ENCODE results near the gene PRKCH. TPM values are rescaled to one million over a fixed set of nuclear protein-coding genes. Genes with fewer than 3 reads are reported as not detected.

Gene PRKCH
- polyA plus RNA-seq, 2 of the 4 experiments (the other 2 are of a cell fraction): 10.0 to 10.2 TPM

GRCh38 chr14:61516118-61516743 is 194.9 kb downstream of the PRKCH start (continued):
- no peak for TF ChIP-seq HEYL (CRISPR knock-in tag; IDR thresholded peaks at IDR 0.05)
- TF ChIP-seq CHD2 (IDR thresholded peaks at IDR 0.05; ENCODE audit: low read length, partially characterized antibody): no peak
- TF ChIP-seq RARB (CRISPR knock-in tag; IDR thresholded peaks at IDR 0.05): no peak
- TF ChIP-seq HDAC2 (IDR thresholded peaks at IDR 0.05): no peak

- WGBS (ENCODE audit: missing lambda C conversion rate): 85% methylated on average over 9 of the region's 9 CpGs
- no peak overlapping the region for H3K4me2 ChIP-seq
- no peak for DNase-seq (ENCODE audit: low read depth in 1 of 2, low spot score in 1 of 2)
- peak in 1 of 2 experiments; percentile 27; a peak in 3 of 6 replicates for ATAC-seq
- H3K4me1 ChIP-seq: peaks cover 66% of the 10 kb centered on the region
- H3K4me3 ChIP-seq: no peak overlapping the region
- CTCF ChIA-PET: interaction anchor here (1.2 kb wide), 1 partner anchor 26 kb away, joined by 3 read pairs; no protein-coding TSS in a partner anchor
- no peaks in the 10 kb centered on the region for H3K9me3 ChIP-seq
- POLR2A ChIA-PET: no interaction called here
- FAIRE-seq: no peak
- peak overlapping the region; percentile 43 to 81; a peak in 5 of 6 replicates for H3K27ac ChIP-seq
- TF ChIP-seq ATOH8 (CRISPR knock-in tag; IDR thresholded peaks at IDR 0.05; ENCODE audit: low read depth): no peak
- TF ChIP-seq MYC (IDR thresholded peaks at IDR 0.05; ENCODE audit: borderline replicate concordance, low read length): no peak
- TF ChIP-seq E2F6 (IDR thresholded peaks at IDR 0.05; ENCODE audit: borderline replicate concordance, low read depth): no peak
- no peak for TF ChIP-seq KDM1A (IDR thresholded peaks at IDR 0.05; ENCODE audit: low read depth)
- no peak for TF ChIP-seq TFCP2L1 (CRISPR knock-in tag; IDR thresholded peaks at IDR 0.05)
- TF ChIP-seq PHF8 (IDR thresholded peaks at IDR 0.05; ENCODE audit: borderline replicate concordance, low read depth): no peak
- no peak for TF ChIP-seq EHF (CRISPR knock-in tag; IDR thresholded peaks at IDR 0.05)
- no peak for TF ChIP-seq KDM5A (IDR thresholded peaks at IDR 0.05)
- TF ChIP-seq NFE2L2 (conservative IDR thresholded peaks at IDR 0.05; ENCODE audit: low read length): no peak
- no peak for TF ChIP-seq FOSL2 (IDR thresholded peaks at IDR 0.05)
- no peak for TF ChIP-seq FOSL2 (CRISPR knock-in tag; IDR thresholded peaks at IDR 0.05)
Observed at GRCh38 chr14:61516964-61517653, 195.7 kb downstream of the PRKCH start.

- H3K27ac ChIP-seq: peak overlapping the region; percentile 43 to 81
- TF ChIP-seq MAX (IDR thresholded peaks at IDR 0.05) (no peak), RNF2 (IDR thresholded peaks at IDR 0.05; ENCODE audit: borderline replicate concordance, low read depth) (no peak), ESRRA (IDR thresholded peaks at IDR 0.05; ENCODE audit: borderline replicate concordance, low read length) (no peak), PBX3 (IDR thresholded peaks at IDR 0.05) (no peak), HOXA7 (CRISPR knock-in tag; IDR thresholded peaks at IDR 0.05) (no peak), RARB (CRISPR knock-in tag; IDR thresholded peaks at IDR 0.05) (no peak), RFX5 (IDR thresholded peaks at IDR 0.05) (no peak), POLR2A (IDR thresholded peaks at IDR 0.05; ENCODE audit: low read length) (no peak), PHF8 (IDR thresholded peaks at IDR 0.05; ENCODE audit: borderline replicate concordance, low read depth) (no peak), EHF (CRISPR knock-in tag; IDR thresholded peaks at IDR 0.05) (no peak), JUN (IDR thresholded peaks at IDR 0.05) (no peak), NR3C1 (IDR thresholded peaks at IDR 0.05) (no peak), CHD2 (IDR thresholded peaks at IDR 0.05; ENCODE audit: low read length, partially characterized antibody) (no peak), CBX2 (IDR thresholded peaks at IDR 0.05; ENCODE audit: borderline replicate concordance, low read depth) (no peak)
- ATAC-seq (peak in 1 of 2 experiments; percentile 33; a peak in 3 of 6 replicates), FAIRE-seq (no peak), DNase-seq (ENCODE audit: low read depth in 1 of 2, low spot score in 1 of 2) (no peak)
- H3K4me1 ChIP-seq: peaks cover 57% of the 10 kb centered on the region
- H3K4me2 ChIP-seq: 0 out of 3 replicates have a peak overlapping the region, but pooled peaks have one; percentile 7
- H3K9me3 ChIP-seq: no peaks in the 10 kb centered on the region
- CTCF ChIA-PET: interaction anchor here (0.7 to 2.2 kb wide), 3 partner anchors 27 to 42 kb away, joined by 3 to 7 read pairs (median 4); no protein-coding TSS in a partner anchor
- H3K4me3 ChIP-seq: no peak overlapping the region
- POLR2A ChIA-PET: no interaction called here
- 85% methylated on average over 6 of the region's 6 CpGs for WGBS (ENCODE audit: missing lambda C conversion rate)
Observed at GRCh38 chr14:61517911-61518384, 196.6 kb downstream of the PRKCH start.

Measured in A549 (cell line).